H1 (cell line): Measurements from ENCODE around the gene RBM15. TPM values are rescaled to one million over a fixed set of nuclear protein-coding genes. Genes with fewer than 3 reads are reported as not detected.

Source experiments
- CTCF ChIA-PET: fragments of 300-600 bp; sonication (Branson Sonifier 250); formaldehyde crosslinking; loops from one replicate; lab custom pipeline; 2021; ENCODE audit not compliant: partially characterized antibody; lab: Charles Lee
- POLR2A ChIA-PET: fragments of 300-600 bp; sonication (Branson Sonifier 250); formaldehyde crosslinking; loops from one replicate; lab custom pipeline; 2021; ENCODE audit warnings: inconsistent platforms; ENCODE audit not compliant: partially characterized antibody; lab: Charles Lee
- DNase-seq, 2 experiments: peaks; one replicate each; pipeline versions ENCODE4 v3.0.0 to v3.0.0-alpha.2; 2010 to 2022; ENCODE audit warnings: low spot score in 2 of 2, low read depth in 1 of 2, mixed read lengths in 1 of 2
- FAIRE-seq: peaks from 2 replicates; lab custom pipeline; 2011; peaks lifted over from hg19 to GRCh38; lab: Jason Lieb, UNC
- H2AFZ ChIP-seq: 2 replicates; pipeline ENCODE4 v1.8.1; 2012; ENCODE audit warnings: low read length, inconsistent platforms
- H2AK5ac ChIP-seq: 2 replicates; pipeline ENCODE4 v1.6.1; 2013; ENCODE audit warnings: low read depth, low read length
- H2BK120ac ChIP-seq: replicated peaks from 2 replicates; pipeline ENCODE3; 2013; ENCODE audit warnings: low read depth, low read length, inconsistent platforms
- H2BK12ac ChIP-seq: 2 replicates; pipeline ENCODE4 v1.6.1; 2013; ENCODE audit warnings: low read depth, low read length
- H2BK15ac ChIP-seq: 2 replicates; pipeline ENCODE4 v1.6.1; 2013; ENCODE audit warnings: low read length
- H2BK20ac ChIP-seq: 2 replicates; pipeline ENCODE4 v1.6.1; 2013; ENCODE audit warnings: low read length
- H2BK5ac ChIP-seq: 2 replicates; pipeline ENCODE4 v1.6.1; 2013; ENCODE audit warnings: low read depth, low read length
- H3K14ac ChIP-seq: 2 replicates; pipeline ENCODE4 v1.6.1; 2013; ENCODE audit warnings: inconsistent platforms; ENCODE audit not compliant: insufficient read length
- H3K18ac ChIP-seq: 2 replicates; pipeline ENCODE4 v1.6.1; 2013; ENCODE audit warnings: low read length; ENCODE audit errors: extremely low read depth
- H3K23ac ChIP-seq: 2 replicates; pipeline ENCODE4 v1.6.1; 2013; ENCODE audit warnings: inconsistent platforms; ENCODE audit not compliant: insufficient read length
- H3K23me2 ChIP-seq: 2 replicates; pipeline ENCODE4 v1.6.1; 2013; ENCODE audit warnings: low read depth, low read length
- H3K27ac ChIP-seq: 2 replicates; pipeline ENCODE4 v1.6.1; 2011; ENCODE audit warnings: low read depth, low read length, inconsistent platforms
- H3K27me3 ChIP-seq, 4 experiments: replicated peaks in 1 of 4; 1 replicate in 1 of 4; 2 replicates in 3 of 4; pipeline versions ENCODE4 v1.6.1 to v1.8.1; 2011 to 2013; ENCODE audit warnings: low read length in 3 of 4, mild to moderate bottlenecking in 3 of 4, inconsistent platforms in 2 of 4, mixed read lengths in 2 of 4, moderate library complexity in 1 of 4; ENCODE audit not compliant: control insufficient read depth in 3 of 4, insufficient read depth in 3 of 4; ENCODE audit errors: extremely low read depth in 1 of 4
- H3K36me3 ChIP-seq, 4 experiments: 2 replicates each; pipeline versions ENCODE4 v1.6.1 to v1.8.1; 2011 to 2013; ENCODE audit warnings: mild to moderate bottlenecking in 4 of 4, low read length in 3 of 4, moderate library complexity in 2 of 4, control low read depth in 1 of 4, inconsistent platforms in 1 of 4; ENCODE audit not compliant: insufficient read depth in 4 of 4, control insufficient read depth in 2 of 4
- H3K4ac ChIP-seq: replicated peaks from 2 replicates; pipeline ENCODE3; 2013; ENCODE audit warnings: low read length, low read depth, mixed read lengths, inconsistent platforms; ENCODE audit not compliant: insufficient read length
- H3K4me1 ChIP-seq, 4 experiments: replicated peaks in 1 of 4; 1 replicate in 1 of 4; 2 replicates in 3 of 4; pipeline versions ENCODE4 v1.6.1 to v1.8.1; 2011 to 2013; ENCODE audit warnings: low read length in 3 of 4, inconsistent platforms in 2 of 4, mixed read lengths in 1 of 4; ENCODE audit not compliant: insufficient read depth in 4 of 4, control insufficient read depth in 3 of 4
- H3K4me2 ChIP-seq, 2 experiments: 2 replicates each; pipeline versions ENCODE4 v1.6.1 to v1.8.1; 2011 to 2013; ENCODE audit warnings: low read depth in 2 of 2, low read length in 2 of 2, control low read depth in 1 of 2, inconsistent platforms in 1 of 2, mild to moderate bottlenecking in 1 of 2; ENCODE audit not compliant: insufficient read depth in 1 of 2
- H3K4me3 ChIP-seq, 4 experiments: fragments of 200-600, 300-600 bp in 1 of 4; sonication (generic), shearing (Covaris generic), sonication (Bioruptor Twin) in 1 of 4; 2 replicates each; pipeline versions ENCODE4 v1.5.1 to v1.8.1; 2011 to 2016; ENCODE audit warnings: low read length in 4 of 4, low read depth in 3 of 4, control low read depth in 2 of 4, inconsistent platforms in 2 of 4, mild to moderate bottlenecking in 2 of 4, mixed read lengths in 1 of 4, moderate library complexity in 1 of 4; ENCODE audit not compliant: insufficient read depth in 2 of 4; ENCODE audit errors: extremely low read depth in 1 of 4
- H3K56ac ChIP-seq: replicated peaks from 2 replicates; pipeline ENCODE3; 2013; ENCODE audit warnings: low read depth, mild to moderate bottlenecking, mixed read lengths, low read length, inconsistent platforms; ENCODE audit not compliant: insufficient read length
- H3K79me1 ChIP-seq: 2 replicates; pipeline ENCODE4 v1.6.1; 2013; ENCODE audit warnings: low read depth, low read length, control low read depth
- H3K79me2 ChIP-seq, 2 experiments: 2 replicates each; pipeline versions ENCODE4 v1.6.1 to v1.8.1; 2012 to 2013; ENCODE audit warnings: low read length in 2 of 2, mild to moderate bottlenecking in 2 of 2, inconsistent platforms in 1 of 2; ENCODE audit not compliant: insufficient read depth in 2 of 2, control insufficient read depth in 1 of 2
- H3K9ac ChIP-seq, 4 experiments: replicated peaks in 1 of 4; 1 replicate in 1 of 4; 2 replicates in 3 of 4; pipeline versions ENCODE4 v1.6.1 to v1.8.1; 2011 to 2013; ENCODE audit warnings: low read depth in 3 of 4, low read length in 3 of 4, control low read depth in 2 of 4, mild to moderate bottlenecking in 2 of 4, moderate library complexity in 2 of 4, inconsistent platforms in 1 of 4; ENCODE audit errors: extremely low read depth in 1 of 4
- H3K9me3 ChIP-seq, 2 experiments: 2 replicates each; pipeline versions ENCODE4 v1.6.1 to v1.8.1; 2012 to 2013; ENCODE audit warnings: mild to moderate bottlenecking in 2 of 2, moderate library complexity in 2 of 2, control low read depth in 1 of 2, inconsistent platforms in 1 of 2, low read depth in 1 of 2, low read length in 1 of 2, mixed read lengths in 1 of 2; ENCODE audit not compliant: insufficient read depth in 2 of 2
- H4K20me1 ChIP-seq, 2 experiments: replicated peaks in 1 of 2; 2 replicates each; pipeline versions ENCODE3 to v1.8.1; 2011 to 2013; ENCODE audit warnings: inconsistent platforms in 2 of 2, low read length in 2 of 2, mild to moderate bottlenecking in 1 of 2; ENCODE audit not compliant: insufficient read depth in 2 of 2, control insufficient read depth in 1 of 2
- H4K5ac ChIP-seq: 2 replicates; pipeline ENCODE4 v1.6.1; 2013; ENCODE audit warnings: low read length, low read depth, mixed read lengths, inconsistent platforms; ENCODE audit not compliant: insufficient read length
- H4K8ac ChIP-seq: 2 replicates; pipeline ENCODE4 v1.8.0; 2013; ENCODE audit warnings: mild to moderate bottlenecking, moderate library complexity, low read length, inconsistent platforms; ENCODE audit not compliant: insufficient read depth; ENCODE audit errors: extremely low read depth
- H4K91ac ChIP-seq: replicated peaks from 2 replicates; pipeline ENCODE3; 2013; ENCODE audit warnings: low read length, mixed read lengths, inconsistent platforms; ENCODE audit not compliant: insufficient read length
- EGR1 ChIP-seq: IDR thresholded peaks from 2 replicates; pipeline ENCODE4 v1.6.1; 2011; ENCODE audit warnings: low read depth, low read length, borderline replicate concordance
- EZH2 ChIP-seq: fragments of 200-600 bp; sonication (generic); IDR thresholded peaks from 2 replicates; pipeline ENCODE4 v1.7.1; 2012; ENCODE audit warnings: low read depth, mild to moderate bottlenecking, moderate library complexity, low read length, inconsistent platforms; ENCODE audit not compliant: severe bottlenecking
- KDM4A ChIP-seq: IDR thresholded peaks from one replicate; pipeline ENCODE4 v1.7.1; 2012; ENCODE audit warnings: low read depth, mild to moderate bottlenecking, moderate library complexity, low read length, inconsistent platforms; ENCODE audit not compliant: severe bottlenecking
- NANOG ChIP-seq: IDR thresholded peaks from 2 replicates; pipeline ENCODE4 v1.6.1; 2011; ENCODE audit warnings: low read length, low read depth, mild to moderate bottlenecking, inconsistent platforms; ENCODE audit not compliant: insufficient read depth, poor library complexity, severe bottlenecking
- RFX5 ChIP-seq: IDR thresholded peaks from 2 replicates; pipeline ENCODE4 v1.6.1; 2011; ENCODE audit warnings: low read depth, low read length, improper control_type of control experiment, borderline replicate concordance
- SRF ChIP-seq: IDR thresholded peaks from 2 replicates; pipeline ENCODE4 v1.6.1; 2011; ENCODE audit warnings: mild to moderate bottlenecking, low read depth, low read length, moderate library complexity
- WGBS, 2 experiments: shearing (Covaris generic) in 1 of 2; methylation state at CpG; one replicate each; pipeline versions ENCODE4 v1.1.6 to v1.1.7; 2013 to 2015; ENCODE audit warnings: low lambda C conversion rate in 2 of 2, mixed read lengths in 2 of 2, inconsistent platforms in 1 of 2, low coverage in 1 of 2, missing lambda C conversion rate in 1 of 2; ENCODE audit not compliant: insufficient replicate concordance in 2 of 2, insufficient coverage in 1 of 2, insufficient read length in 1 of 2; ENCODE audit errors: extremely low coverage in 1 of 2, missing lambda C conversion rate in 1 of 2; 5-methylcytosine and 5-hydroxymethylcytosine counted together
- polyA plus RNA-seq, 7 experiments: library from polyadenylated mRNA; depleted of rRNA in 3 of 7; stranded (reverse) in 5 of 7; unstranded in 2 of 7; fragments of >200 nt in 5 of 7; fragments of 200-250 nt in 2 of 7; gene quantifications; 1 replicate in 5 of 7; 2 replicates in 1 of 7; 4 replicates in 1 of 7; pipeline versions ENCODE4 v1.2.1 to v1.2.3, GENCODE V29; 2011 to 2013; ENCODE audit warnings: missing spikeins in 2 of 7, mixed read lengths in 2 of 7
- total RNA-seq: library from RNA; stranded (reverse); fragmentation: NEBNext Ultra II Directional; extraction: Animal tissue kit (Norgen Biotek cat#: 25700); gene quantifications from 2 replicates; pipeline ENCODE4 v1.2.1, GENCODE V29; 2021

Gene RBM15
- total and polyA plus RNA-seq, 2 of the 8 experiments (the other 6 are each of a cell fraction or from before 2014, with no cell fraction given) = 13.5 to 44.9 TPM

DNA sequence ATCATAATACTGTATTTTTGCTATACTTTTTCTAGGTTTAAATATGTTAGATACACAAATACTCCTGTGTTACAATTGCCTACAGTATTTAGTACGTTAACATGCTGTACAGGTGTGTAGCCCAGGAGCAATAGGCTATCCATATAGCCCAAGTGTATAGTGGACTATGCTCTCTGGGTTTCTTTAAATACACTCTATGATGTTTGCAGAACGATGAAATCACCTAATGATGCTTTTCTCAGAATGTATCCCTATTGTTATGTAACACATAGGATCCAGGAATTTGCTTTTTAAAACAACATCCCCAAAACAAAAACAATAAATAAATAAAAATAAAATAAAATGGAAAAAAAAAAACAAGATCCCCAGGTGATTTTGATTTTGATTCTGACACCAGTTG, 18.1 kb upstream of the RBM15 start:
- CTCF ChIA-PET = interaction anchor here (0.6 to 34.1 kb wide), 6 partner anchors 8 to 139 kb away, joined by 3 to 1001 read pairs (median 3); partner anchors contain the start of gene KCNC4
- H2BK12ac ChIP-seq = no peak overlapping the region
- WGBS, 2 experiments = 86% methylated on average over 2 of the region's 2 CpGs; no CpG with 5 or more reads in 1 of the 2 experiments

More for the DNA sequence above, 18.1 kb upstream of the RBM15 start:
- no peak overlapping the region for H4K8ac ChIP-seq
- no peak overlapping the region for H3K27ac ChIP-seq
- H3K9ac ChIP-seq = no peak overlapping the region
- H3K4me3 ChIP-seq = no peak overlapping the region
- TF ChIP-seq EZH2 = no peak
- no peak for TF ChIP-seq KDM4A
- TF ChIP-seq NANOG = no peak
- no peak for TF ChIP-seq SRF
- TF ChIP-seq RFX5 = no peak
- TF ChIP-seq EGR1 = no peak
- FAIRE-seq = no peak
- no peak overlapping the region for H2BK5ac ChIP-seq
- no peak for DNase-seq
- POLR2A ChIA-PET = no interaction called here
- no peaks in the 10 kb centered on the region for H3K4me1 ChIP-seq
- no peak overlapping the region for H2AFZ ChIP-seq
- H3K23ac ChIP-seq = no peak overlapping the region
- H2BK120ac ChIP-seq = no peak overlapping the region
- no peaks in the 10 kb centered on the region for H3K36me3 ChIP-seq
- no peaks in the 10 kb centered on the region for H3K79me2 ChIP-seq
- no peak overlapping the region for H4K91ac ChIP-seq
- H3K27me3 ChIP-seq = no peaks in the 10 kb centered on the region
- H4K20me1 ChIP-seq = no peaks in the 10 kb centered on the region
- no peak overlapping the region for H2BK20ac ChIP-seq
- H2AK5ac ChIP-seq = no peak overlapping the region
- H3K79me1 ChIP-seq = no peaks in the 10 kb centered on the region
- no peak overlapping the region for H3K18ac ChIP-seq
- no peak overlapping the region for H3K56ac ChIP-seq
- no peak overlapping the region for H2BK15ac ChIP-seq
- no peaks in the 10 kb centered on the region for H3K9me3 ChIP-seq
- no peak overlapping the region for H4K5ac ChIP-seq
- H3K14ac ChIP-seq = no peak overlapping the region
- no peaks in the 10 kb centered on the region for H3K23me2 ChIP-seq
- no peak overlapping the region for H3K4me2 ChIP-seq
- no peak overlapping the region for H3K4ac ChIP-seq
